Right lobe of liver (tissue), 6 donors: ENCODE results near the gene GALNT5. TPM values are rescaled to one million over a fixed set of nuclear protein-coding genes. Genes with fewer than 3 reads are reported as not detected.

Experiments
- ATAC-seq, 4 donors: fragments of 200-7000 bp; cut with Tn5 transposase; one replicate each; pipeline ENCODE4 v1.9.1; 2020; ENCODE audit warnings: mild to moderate bottlenecking in 4 of 4, moderate library complexity in 4 of 4
- DNase-seq, 3 donors: peaks; one replicate each; pipeline ENCODE4 v3.0.0-alpha.2; 2020
- H3K27ac ChIP-seq, 3 donors: fragments of 200-600 bp; one replicate each; pipeline ENCODE4 v1.8.0; 2022
- H3K27me3 ChIP-seq, 2 donors: fragments of 200-600 bp; one replicate each; pipeline ENCODE4 v1.8.0; 2022
- H3K36me3 ChIP-seq, 4 donors: fragments of 200-600 bp; sonication (generic) in 1 of 4; one replicate each; pipeline versions ENCODE4 v1.5.1 to v1.8.0; 2017 to 2022; ENCODE audit warnings: control low read depth in 1 of 4
- H3K4me1 ChIP-seq, 4 donors: fragments of 200-600 bp; sonication (generic) in 1 of 4; one replicate each; pipeline versions ENCODE4 v1.5.1 to v1.8.0; 2017 to 2022; ENCODE audit warnings: control low read depth in 1 of 4
- H3K4me3 ChIP-seq, 3 donors: fragments of 200-600 bp; one replicate each; pipeline ENCODE4 v1.8.0; 2022
- H3K9me3 ChIP-seq, 4 donors: fragments of 200-600 bp; sonication (generic) in 1 of 4; one replicate each; pipeline versions ENCODE4 v1.5.1 to v1.8.0; 2017 to 2022; ENCODE audit warnings: control low read depth in 1 of 4
- CTCF ChIP-seq, 4 donors: fragments of 200-600 bp in 3 of 4; fragments of 450-650 bp in 1 of 4; IDR thresholded peaks; one replicate each; pipeline versions ENCODE4 v1.5.1 to v1.8.0; 2016 to 2022; ENCODE audit warnings: antibody characterized with exemption in 4 of 4, mild to moderate bottlenecking in 2 of 4
- POLR2A ChIP-seq: fragments of 450-650 bp; IDR thresholded peaks from one replicate; pipeline ENCODE4 v1.6.1; 2017; ENCODE audit warnings: antibody characterized with exemption, mild to moderate bottlenecking
- WGBS: methylation state at CpG from one replicate; pipeline ENCODE4 v1.1.6; 2018; ENCODE audit warnings: low coverage, low lambda C conversion rate; ENCODE audit not compliant: insufficient coverage; ENCODE audit errors: missing lambda C conversion rate; 5-methylcytosine and 5-hydroxymethylcytosine counted together
- intact Hi-C, 2 donors: fragments of 100-400 bp; cut with DNase I; formaldehyde crosslinking; loops; one replicate each; pipeline versions ENCODE4 v1.11.2 to v1.14.1; 2022
- total RNA-seq, 6 experiments: library from RNA; depleted of rRNA in 2 of 6; stranded (reverse); fragments of >200 nt in 2 of 6; fragmentation: NEBNext Ultra II Directional in 3 of 6; extraction: Animal tissue kit (Norgen Biotek cat#: 25700) in 3 of 6; gene quantifications; one replicate each; pipeline versions ENCODE4 v1.1.0 to v1.2.4, GENCODE V29; 2016 to 2023
- donor health status: DM: no; HTN: yes; CAD: no.
- donor health status: DM: no; HTN: no; CAD: no.
- donor health status: DM: no; HTN: no; CAD: no.
- donor health status: DM: no; HTN: yes; CAD: no.
- donor health status: DM: no; HTN: yes; CAD: no.

The GALNT5 gene
- total RNA-seq, 6 experiments from 2014 or later, result 0.07 TPM; not detected in 5

GRCh38 chr2:157228946-157229345 is 28.6 kb upstream of the GALNT5 start:
- ATAC-seq (no peak), DNase-seq (no peak)
- no peak overlapping the region for H3K27ac ChIP-seq
- H3K27me3 ChIP-seq, result no peaks in the 10 kb centered on the region
- TF ChIP-seq CTCF (IDR thresholded peaks at IDR 0.05), result no peak
- TF ChIP-seq POLR2A, result no peak
- H3K9me3 ChIP-seq, result no peaks in the 10 kb centered on the region
- intact Hi-C loops, result no loop called here
- H3K36me3 ChIP-seq, result no peaks in the 10 kb centered on the region
- no peaks in the 10 kb centered on the region for H3K4me1 ChIP-seq
- H3K4me3 ChIP-seq, result no peak overlapping the region

- H3K27ac ChIP-seq, result no peak overlapping the region
- 58% methylated on average over 2 of the region's 2 CpGs for WGBS
- TF ChIP-seq CTCF (IDR thresholded peaks at IDR 0.05) (no peak), POLR2A (no peak)
- DNase-seq (no peak), ATAC-seq (no peak)
- H3K9me3 ChIP-seq, result no peaks in the 10 kb centered on the region
- no peaks in the 10 kb centered on the region for H3K4me1 ChIP-seq
- no peak overlapping the region for H3K4me3 ChIP-seq
- no peaks in the 10 kb centered on the region for H3K36me3 ChIP-seq
- intact Hi-C loops, result no loop called here
- no peaks in the 10 kb centered on the region for H3K27me3 ChIP-seq
Observed at GRCh38 chr2:157229572-157229971, 27.9 kb upstream of the GALNT5 start.

GRCh38 chr2:157231476-157231875 is 26.0 kb upstream of the GALNT5 start:
- intact Hi-C loops, result no loop called here
- H3K4me1 ChIP-seq, result no peaks in the 10 kb centered on the region
- H3K36me3 ChIP-seq, result no peaks in the 10 kb centered on the region
- no peak for ATAC-seq
- no peaks in the 10 kb centered on the region for H3K9me3 ChIP-seq
- H3K27me3 ChIP-seq, result no peaks in the 10 kb centered on the region
- no peak overlapping the region for H3K4me3 ChIP-seq
- TF ChIP-seq POLR2A (no peak), CTCF (IDR thresholded peaks at IDR 0.05) (no peak)
- no peak overlapping the region for H3K27ac ChIP-seq
- DNase-seq, result no peak

GRCh38 chr2:157233506-157233905 is 24.0 kb upstream of the GALNT5 start:
- 61% methylated on average over 4 of the region's 4 CpGs for WGBS
- Histone ChIP-seq H3K27ac (no peak overlapping the region), H3K36me3 (no peaks in the 10 kb centered on the region), H3K27me3 (no peaks in the 10 kb centered on the region), H3K9me3 (no peaks in the 10 kb centered on the region), H3K4me3 (no peak overlapping the region), H3K4me1 (no peaks in the 10 kb centered on the region)
- intact Hi-C loops, result no loop called here
- DNase-seq, result no peak
- TF ChIP-seq CTCF (IDR thresholded peaks at IDR 0.05) (no peak), POLR2A (no peak)
- no peak for ATAC-seq

GRCh38 chr2:157236404-157236803 is 21.1 kb upstream of the GALNT5 start:
- no peak for ATAC-seq
- 53% methylated on average over 2 of the region's 2 CpGs for WGBS
- H3K27ac ChIP-seq, result no peak overlapping the region
- intact Hi-C loops, result no loop called here
- no peak for DNase-seq
- H3K36me3 ChIP-seq, result no peaks in the 10 kb centered on the region
- no peak overlapping the region for H3K4me3 ChIP-seq
- H3K27me3 ChIP-seq, result no peaks in the 10 kb centered on the region
- TF ChIP-seq CTCF (IDR thresholded peaks at IDR 0.05), result no peak
- TF ChIP-seq POLR2A, result no peak
- no peaks in the 10 kb centered on the region for H3K4me1 ChIP-seq
- H3K9me3 ChIP-seq, result no peaks in the 10 kb centered on the region
